ENCODE results near the gene BPTF.

GRCh38 chr17:67867591-67867990 is 42.3 kb downstream of the BPTF start:
- no peak for TF ChIP-seq HES2 (IDR thresholded peaks at IDR 0.05)
- TF ChIP-seq CTCF (IDR thresholded peaks at IDR 0.05): no peak
- no peak for TF ChIP-seq NFE2L2 (conservative IDR thresholded peaks at IDR 0.05; ENCODE audit: low read length)
- TF ChIP-seq JUN (IDR thresholded peaks at IDR 0.05): no peak
- TF ChIP-seq PHF8 (IDR thresholded peaks at IDR 0.05; ENCODE audit: borderline replicate concordance, low read depth): no peak
- no peak for TF ChIP-seq PBX3 (IDR thresholded peaks at IDR 0.05)
- no peak for TF ChIP-seq CEBPB (IDR thresholded peaks at IDR 0.05)
- TF ChIP-seq E2F6 (IDR thresholded peaks at IDR 0.05; ENCODE audit: borderline replicate concordance, low read depth): no peak
- TF ChIP-seq POLR2A (IDR thresholded peaks at IDR 0.05; ENCODE audit: low read length): no peak
- TF ChIP-seq FOSL2 (IDR thresholded peaks at IDR 0.05): no peak
- TF ChIP-seq FOSL2 (CRISPR knock-in tag; IDR thresholded peaks at IDR 0.05): no peak
- TF ChIP-seq CBX8 (IDR thresholded peaks at IDR 0.05): no peak
- no peak for TF ChIP-seq RAD21 (conservative IDR thresholded peaks at IDR 0.05 in 1 of 2, IDR thresholded peaks at IDR 0.05 in 1 of 2)
- no peak for TF ChIP-seq ESRRA (IDR thresholded peaks at IDR 0.05; ENCODE audit: borderline replicate concordance, low read length)
- TF ChIP-seq CHD2 (IDR thresholded peaks at IDR 0.05; ENCODE audit: low read length, partially characterized antibody): no peak

Measured in A549 (cell line).